Panc1 (cell line): ENCODE data around the gene MPPED1.

Experiments
- CTCF ChIP-seq: fragments of 450-650 bp; IDR thresholded peaks from 2 replicates; pipeline ENCODE4 v1.5.1; 2017; ENCODE audit warnings: mild to moderate bottlenecking
- POLR2AphosphoS5 ChIP-seq: IDR thresholded peaks from 2 replicates; pipeline ENCODE4 v1.6.1; 2012; ENCODE audit warnings: mild to moderate bottlenecking, low read depth, low read length, moderate library complexity
- REST ChIP-seq, 2 experiments: IDR thresholded peaks; 2 replicates each; pipeline ENCODE4 v1.6.1; 2011 to 2012; ENCODE audit warnings: low read depth in 2 of 2, control low read depth in 1 of 2, low read length in 1 of 2, mild to moderate bottlenecking in 1 of 2, moderate library complexity in 1 of 2; ENCODE audit not compliant: insufficient read depth in 1 of 2
- SIN3A ChIP-seq: IDR thresholded peaks from 2 replicates; pipeline ENCODE4 v1.6.1; 2012; ENCODE audit warnings: low read depth, mild to moderate bottlenecking, low read length, moderate library complexity, borderline replicate concordance; ENCODE audit not compliant: insufficient read depth
- TCF7L2 ChIP-seq: IDR thresholded peaks from 2 replicates; pipeline ENCODE4 v1.6.1; 2011; ENCODE audit warnings: mild to moderate bottlenecking, low read depth, low read length, inconsistent platforms

- TF ChIP-seq CTCF (no peak), POLR2AphosphoS5 (no peak), REST (IDR thresholded peaks at IDR 0.05; ENCODE audit: insufficient read depth in 1 of 2, low read depth in 2 of 2, low read length in 1 of 2) (no peak), SIN3A (no peak), TCF7L2 (no peak)
Observed at GRCh38 chr22:43442386-43443151, 30.8 kb downstream of the MPPED1 start.
